ENCODE measurements around the gene ATF1.
"Not testable (repeated sequence)": the region's sequence is repeated elsewhere in the genome, so short reads cannot be mapped to it uniquely, and the experiment has no call there.

ATF1 gene

GRCh38 chr12:50806176-50806575 lies 42.3 kb downstream of the ATF1 start:
- DNase-seq (ENCODE audit: low read depth): no peak
- no peak for TF ChIP-seq CTCF (IDR thresholded peaks at IDR 0.05; ENCODE audit: low read depth, low read length, missing control alignments)
- in situ Hi-C loops (cut with HindIII; ENCODE audit: low sequenced_read_pairs): no loop called here
- H3K4me3 ChIP-seq (ENCODE audit: low read depth, low read length): no peak overlapping the region

DNA sequence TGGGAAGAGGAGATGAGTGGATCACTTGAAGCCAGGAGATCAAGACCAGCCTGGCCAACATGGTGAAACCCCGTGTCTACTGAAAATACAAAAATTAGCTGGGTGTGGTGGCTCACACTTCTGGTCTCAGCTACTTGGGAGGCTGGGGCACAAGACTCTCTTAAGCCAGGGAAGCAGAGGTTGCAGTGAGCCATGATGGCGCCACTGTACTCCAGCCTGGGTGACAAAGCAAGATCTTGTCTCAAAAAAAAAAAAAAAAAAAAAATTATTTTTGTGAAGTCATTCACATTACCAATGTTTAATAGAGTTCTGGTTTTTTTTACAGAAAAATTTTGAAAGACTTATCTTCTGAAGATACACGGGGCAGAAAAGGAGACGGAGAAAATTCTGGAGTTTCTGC lies 45.2 kb downstream of the ATF1 start:
- DNase-seq (ENCODE audit: low read depth); H3K4me3 ChIP-seq (ENCODE audit: low read depth, low read length); in situ Hi-C loops (cut with HindIII; ENCODE audit: low sequenced_read_pairs): not testable (repeated sequence)

- H3K4me3 ChIP-seq (ENCODE audit: low read depth, low read length); DNase-seq (ENCODE audit: low read depth); in situ Hi-C loops (cut with HindIII; ENCODE audit: low sequenced_read_pairs): not testable (repeated sequence)
Observed at GRCh38 chr12:50814921-50815320, 51.0 kb downstream of the ATF1 start.

DNA sequence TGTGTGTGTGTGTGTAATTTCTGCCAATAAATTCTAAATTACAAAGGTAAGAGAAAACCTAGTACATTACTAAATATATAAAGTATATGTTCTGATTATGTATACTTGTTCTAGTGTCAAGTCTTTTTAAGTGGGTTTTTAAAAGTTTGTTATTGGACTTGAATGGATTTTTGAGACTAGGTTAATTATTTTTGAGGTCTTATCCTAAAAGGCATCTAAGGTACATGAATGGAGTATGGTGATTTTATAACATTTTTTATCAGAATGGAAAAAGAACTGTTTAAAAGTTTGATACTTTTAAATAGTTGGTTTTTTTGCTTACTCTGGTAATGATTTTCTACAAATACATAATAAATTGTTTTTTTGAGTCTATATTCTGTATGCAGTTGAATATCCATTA lies 56.3 kb downstream of the ATF1 start:
- TF ChIP-seq CTCF (IDR thresholded peaks at IDR 0.05; ENCODE audit: low read depth, low read length, missing control alignments): no peak
- no peak overlapping the region for H3K4me3 ChIP-seq (ENCODE audit: low read depth, low read length)
- DNase-seq (ENCODE audit: low read depth): no peak
- in situ Hi-C loops (cut with HindIII; ENCODE audit: low sequenced_read_pairs): no loop called here

DNA sequence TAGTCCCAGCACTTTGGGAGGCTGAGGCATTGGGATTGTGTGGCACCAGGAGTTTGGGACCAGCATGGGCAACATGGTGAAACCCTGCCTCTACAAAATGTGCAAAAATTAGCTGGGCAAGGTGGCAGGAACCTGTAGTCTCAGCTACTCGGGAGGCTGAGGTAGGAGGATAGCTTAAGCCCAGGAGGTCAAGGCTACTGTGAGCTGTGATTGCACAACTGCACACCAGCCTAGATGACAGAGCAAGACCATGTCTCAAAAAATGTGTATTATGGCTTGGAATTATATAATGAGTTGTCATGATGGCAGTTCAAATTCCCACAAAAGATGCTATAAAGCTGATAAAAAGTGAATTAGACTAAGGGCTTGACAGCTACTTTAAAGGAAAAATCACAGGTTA lies 58.2 kb downstream of the ATF1 start:
- no peak for DNase-seq (ENCODE audit: low read depth)
- H3K4me3 ChIP-seq (ENCODE audit: low read depth, low read length): no peak overlapping the region
- TF ChIP-seq CTCF (IDR thresholded peaks at IDR 0.05; ENCODE audit: low read depth, low read length, missing control alignments): no peak
- in situ Hi-C loops (cut with HindIII; ENCODE audit: low sequenced_read_pairs): no loop called here

GRCh38 chr12:50823724-50824123 lies 59.8 kb downstream of the ATF1 start:
- DNase-seq (ENCODE audit: low read depth); in situ Hi-C loops (cut with HindIII; ENCODE audit: low sequenced_read_pairs); H3K4me3 ChIP-seq (ENCODE audit: low read depth, low read length): not testable (repeated sequence)

DNA sequence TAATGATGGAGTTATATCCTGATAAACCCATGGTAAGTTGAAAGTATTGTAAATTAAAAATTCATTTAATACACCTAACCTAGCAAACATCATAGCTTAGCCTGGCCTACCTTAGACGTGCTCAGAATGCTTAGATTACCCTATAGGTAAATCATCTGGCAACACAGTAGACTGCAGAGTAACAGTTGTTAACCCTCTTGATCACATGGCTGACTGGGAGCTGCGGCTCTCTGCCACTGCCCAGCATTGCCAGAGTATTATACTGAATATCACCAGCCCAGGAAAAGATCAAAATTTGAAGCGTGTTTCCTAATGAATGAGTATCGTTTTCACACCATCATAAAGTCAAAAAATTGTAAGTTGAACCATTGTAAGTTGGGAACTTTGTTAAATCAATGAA lies 61.0 kb downstream of the ATF1 start:
- TF ChIP-seq CTCF (IDR thresholded peaks at IDR 0.05; ENCODE audit: low read depth, low read length, missing control alignments): no peak
- in situ Hi-C loops (cut with HindIII; ENCODE audit: low sequenced_read_pairs): no loop called here
- H3K4me3 ChIP-seq (ENCODE audit: low read depth, low read length): no peak overlapping the region
- no peak for DNase-seq (ENCODE audit: low read depth)

DNA sequence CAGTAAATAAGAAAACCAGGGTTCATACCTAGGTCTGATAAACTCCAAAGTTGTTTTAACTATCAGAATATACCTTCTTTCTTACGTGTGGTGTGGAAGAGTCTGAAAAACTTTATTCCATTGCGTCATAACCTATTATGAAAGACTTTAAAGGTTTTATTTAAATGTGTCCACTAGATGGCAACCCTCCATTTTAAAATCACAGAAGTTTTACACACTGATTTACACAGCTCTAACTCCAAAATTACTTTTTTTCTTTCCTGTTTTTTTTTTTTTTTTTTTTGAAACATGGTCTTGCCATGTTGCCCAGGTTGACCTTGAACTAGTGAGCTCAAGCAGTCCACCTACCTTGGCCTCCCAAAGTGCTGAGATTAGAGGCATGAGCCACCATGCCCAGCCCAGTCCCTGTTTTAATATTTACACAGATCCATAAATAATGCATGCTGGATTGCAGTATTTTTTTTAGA lies 61.5 kb downstream of the ATF1 start:
- H3K4me3 ChIP-seq (ENCODE audit: low read depth, low read length): no peak overlapping the region
- in situ Hi-C loops (cut with HindIII; ENCODE audit: low sequenced_read_pairs): no loop called here
- peak; percentile 76 for DNase-seq (ENCODE audit: low read depth)
- TF ChIP-seq CTCF (IDR thresholded peaks at IDR 0.05; ENCODE audit: low read depth, low read length, missing control alignments): no peak

Data from astrocyte of the cerebellum (primary cell).